ENCODE results near the gene PCDH8.

Gene PCDH8

GRCh38 chr13:52815330-52815729 is 33.1 kb downstream of the PCDH8 start:
- POLR2A ChIA-PET = no interaction called here
- DNase-seq (ENCODE audit: extremely low spot score) = no peak
- CTCF ChIA-PET = no interaction called here
- TF ChIP-seq ELF4 (IDR thresholded peaks at IDR 0.05) = no peak
- no peak for TF ChIP-seq PKNOX1 (IDR thresholded peaks at IDR 0.05)
- no peak for TF ChIP-seq LEF1 (IDR thresholded peaks at IDR 0.05; ENCODE audit: borderline replicate concordance)
- no peak for TF ChIP-seq FOXM1 (IDR thresholded peaks at IDR 0.05; ENCODE audit: borderline replicate concordance)

- no peak for DNase-seq (ENCODE audit: extremely low spot score)
- CTCF ChIA-PET = no interaction called here
- POLR2A ChIA-PET = no interaction called here
- TF ChIP-seq FOXA1 (IDR thresholded peaks at IDR 0.05) (no peak), ELF4 (IDR thresholded peaks at IDR 0.05) (no peak), SP1 (IDR thresholded peaks at IDR 0.05) (no peak), PKNOX1 (IDR thresholded peaks at IDR 0.05) (no peak), FOXM1 (IDR thresholded peaks at IDR 0.05; ENCODE audit: borderline replicate concordance) (no peak), FOXK2 (IDR thresholded peaks at IDR 0.05) (no peak)
These were observed 35.5 kb downstream of the PCDH8 start for GRCh38 chr13:52812941-52813340.

- DNase-seq (ENCODE audit: extremely low spot score) = no peak
- CTCF ChIA-PET = no interaction called here
- POLR2A ChIA-PET = no interaction called here
- TF ChIP-seq SP1 (IDR thresholded peaks at IDR 0.05) = no peak
- no peak for TF ChIP-seq SUZ12 (IDR thresholded peaks at IDR 0.05)
- TF ChIP-seq FOXK2 (IDR thresholded peaks at IDR 0.05) = no peak
These were observed 36.6 kb downstream of the PCDH8 start for GRCh38 chr13:52811841-52812240.

- no peak for DNase-seq (ENCODE audit: extremely low spot score)
- POLR2A ChIA-PET = no interaction called here
These were observed 37.9 kb downstream of the PCDH8 start for GRCh38 chr13:52810526-52810925.

GRCh38 chr13:52810011-52810410 is 38.4 kb downstream of the PCDH8 start:
- CTCF ChIA-PET = interaction anchor here (0.7 to 2.1 kb wide), 4 partner anchors 10 to 145 kb away, joined by 3 to 12 read pairs (median 4); no protein-coding TSS in a partner anchor
- TF ChIP-seq BHLHE40 (IDR thresholded peaks at IDR 0.05; ENCODE audit: borderline replicate concordance) (no peak), FOXK2 (IDR thresholded peaks at IDR 0.05) (no peak), L3MBTL2 (conservative IDR thresholded peaks at IDR 0.05) (no peak), ZNF384 (IDR thresholded peaks at IDR 0.05) (no peak), ELF4 (IDR thresholded peaks at IDR 0.05) (no peak), LEF1 (IDR thresholded peaks at IDR 0.05; ENCODE audit: borderline replicate concordance) (no peak), TARDBP (IDR thresholded peaks at IDR 0.05) (no peak), CTBP1 (IDR thresholded peaks at IDR 0.05; ENCODE audit: borderline replicate concordance) (no peak), FOXM1 (IDR thresholded peaks at IDR 0.05; ENCODE audit: borderline replicate concordance) (no peak), PKNOX1 (IDR thresholded peaks at IDR 0.05) (no peak), FOXA1 (IDR thresholded peaks at IDR 0.05) (no peak), SUZ12 (IDR thresholded peaks at IDR 0.05) (no peak), HDGF (IDR thresholded peaks at IDR 0.05; ENCODE audit: borderline replicate concordance) (no peak), ARNT (IDR thresholded peaks at IDR 0.05) (no peak), NFRKB (IDR thresholded peaks at IDR 0.05) (no peak), SP1 (IDR thresholded peaks at IDR 0.05) (no peak)
- POLR2A ChIA-PET = interaction anchor here (1.3 kb wide), 1 partner anchor 158 kb away, joined by 5 read pairs; the partner anchor contains the start of gene SUGT1
- DNase-seq (ENCODE audit: extremely low spot score) = no peak

More at GRCh38 chr13:52810526-52810925, 37.9 kb downstream of the PCDH8 start:
- CTCF ChIA-PET = interaction anchor here (0.7 kb wide), 1 partner anchor 26 kb away, joined by 3 read pairs; no protein-coding TSS in a partner anchor
- no peak for TF ChIP-seq TARDBP (IDR thresholded peaks at IDR 0.05)
- no peak for TF ChIP-seq L3MBTL2 (conservative IDR thresholded peaks at IDR 0.05)
- TF ChIP-seq PKNOX1 (IDR thresholded peaks at IDR 0.05) = no peak
- TF ChIP-seq BHLHE40 (IDR thresholded peaks at IDR 0.05; ENCODE audit: borderline replicate concordance) = no peak
- TF ChIP-seq FOXM1 (IDR thresholded peaks at IDR 0.05; ENCODE audit: borderline replicate concordance) = no peak
- TF ChIP-seq ELF4 (IDR thresholded peaks at IDR 0.05) = no peak
- TF ChIP-seq SP1 (IDR thresholded peaks at IDR 0.05) = no peak
- TF ChIP-seq CTBP1 (IDR thresholded peaks at IDR 0.05; ENCODE audit: borderline replicate concordance) = no peak
- TF ChIP-seq FOXA1 (IDR thresholded peaks at IDR 0.05) = no peak
- no peak for TF ChIP-seq ZNF384 (IDR thresholded peaks at IDR 0.05)
- TF ChIP-seq SUZ12 (IDR thresholded peaks at IDR 0.05) = no peak
- TF ChIP-seq NFRKB (IDR thresholded peaks at IDR 0.05) = no peak
- TF ChIP-seq ARNT (IDR thresholded peaks at IDR 0.05) = no peak
- TF ChIP-seq HDGF (IDR thresholded peaks at IDR 0.05; ENCODE audit: borderline replicate concordance) = no peak
- no peak for TF ChIP-seq FOXK2 (IDR thresholded peaks at IDR 0.05)
- no peak for TF ChIP-seq LEF1 (IDR thresholded peaks at IDR 0.05; ENCODE audit: borderline replicate concordance)

GRCh38 chr13:52809310-52809769 is 39.1 kb downstream of the PCDH8 start:
- DNase-seq (ENCODE audit: extremely low spot score) = peak; percentile 86
- CTCF ChIA-PET = interaction anchor here (0.7 to 2.1 kb wide), 5 partner anchors 9 to 144 kb away, joined by 3 to 12 read pairs (median 4); no protein-coding TSS in a partner anchor
- POLR2A ChIA-PET = interaction anchor here (1.3 kb wide), 1 partner anchor 157 kb away, joined by 5 read pairs; the partner anchor contains the start of gene SUGT1
- no peak for TF ChIP-seq TARDBP (IDR thresholded peaks at IDR 0.05)

Data from HEK293T (cell line).